HL-60 (cell line): ENCODE measurements around the gene SLC44A3.

Experiments used
- CTCF ChIP-seq: IDR thresholded peaks from one replicate; pipeline ENCODE4 v1.5.1; 2011; ENCODE audit warnings: low read length, control low read depth, inconsistent platforms; ENCODE audit not compliant: insufficient read depth
- GABPA ChIP-seq: IDR thresholded peaks from 2 replicates; pipeline ENCODE4 v1.6.1; 2012; ENCODE audit warnings: low read depth
- POLR2AphosphoS5 ChIP-seq: IDR thresholded peaks from 2 replicates; pipeline ENCODE4 v1.6.1; 2012; ENCODE audit warnings: low read depth

GRCh38 chr1:94927405-94928175, 107.4 kb downstream of the SLC44A3 start:
- TF ChIP-seq GABPA, result no peak
- TF ChIP-seq CTCF, result no peak
- no peak for TF ChIP-seq POLR2AphosphoS5
